ENCODE data around the gene ROR1.

- TF ChIP-seq TAF1 (IDR thresholded peaks at IDR 0.05; ENCODE audit: borderline replicate concordance, insufficient read depth, low read length), result no peak
- no peak for TF ChIP-seq POLR2AphosphoS5 (IDR thresholded peaks at IDR 0.05; ENCODE audit: low read depth, low read length)
- TF ChIP-seq SIN3A (IDR thresholded peaks at IDR 0.05; ENCODE audit: borderline replicate concordance, insufficient read depth, low read length), result no peak
- TF ChIP-seq, protein P1, sequence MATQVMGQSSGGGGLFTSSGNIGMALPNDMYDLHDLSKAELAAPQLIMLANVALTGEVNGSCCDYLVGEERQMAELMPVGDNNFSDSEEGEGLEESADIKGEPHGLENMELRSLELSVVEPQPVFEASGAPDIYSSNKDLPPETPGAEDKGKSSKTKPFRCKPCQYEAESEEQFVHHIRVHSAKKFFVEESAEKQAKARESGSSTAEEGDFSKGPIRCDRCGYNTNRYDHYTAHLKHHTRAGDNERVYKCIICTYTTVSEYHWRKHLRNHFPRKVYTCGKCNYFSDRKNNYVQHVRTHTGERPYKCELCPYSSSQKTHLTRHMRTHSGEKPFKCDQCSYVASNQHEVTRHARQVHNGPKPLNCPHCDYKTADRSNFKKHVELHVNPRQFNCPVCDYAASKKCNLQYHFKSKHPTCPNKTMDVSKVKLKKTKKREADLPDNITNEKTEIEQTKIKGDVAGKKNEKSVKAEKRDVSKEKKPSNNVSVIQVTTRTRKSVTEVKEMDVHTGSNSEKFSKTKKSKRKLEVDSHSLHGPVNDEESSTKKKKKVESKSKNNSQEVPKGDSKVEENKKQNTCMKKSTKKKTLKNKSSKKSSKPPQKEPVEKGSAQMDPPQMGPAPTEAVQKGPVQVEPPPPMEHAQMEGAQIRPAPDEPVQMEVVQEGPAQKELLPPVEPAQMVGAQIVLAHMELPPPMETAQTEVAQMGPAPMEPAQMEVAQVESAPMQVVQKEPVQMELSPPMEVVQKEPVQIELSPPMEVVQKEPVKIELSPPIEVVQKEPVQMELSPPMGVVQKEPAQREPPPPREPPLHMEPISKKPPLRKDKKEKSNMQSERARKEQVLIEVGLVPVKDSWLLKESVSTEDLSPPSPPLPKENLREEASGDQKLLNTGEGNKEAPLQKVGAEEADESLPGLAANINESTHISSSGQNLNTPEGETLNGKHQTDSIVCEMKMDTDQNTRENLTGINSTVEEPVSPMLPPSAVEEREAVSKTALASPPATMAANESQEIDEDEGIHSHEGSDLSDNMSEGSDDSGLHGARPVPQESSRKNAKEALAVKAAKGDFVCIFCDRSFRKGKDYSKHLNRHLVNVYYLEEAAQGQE (IDR thresholded peaks at IDR 0.05; ENCODE audit: insufficient read depth in 1 of 2, low read depth in 2 of 2, low read length in 2 of 2), result no peak
Measured at GRCh38 chr1:64182207-64182606, 408.4 kb downstream of the ROR1 start.
